Smooth muscle cell (in vitro differentiated cells): Measurements from ENCODE around the gene BPIFB3. TPM values are rescaled to one million over a fixed set of nuclear protein-coding genes. Genes with fewer than 3 reads are reported as not detected.
"Not testable (repeated sequence)": the region's sequence is repeated elsewhere in the genome, so short reads cannot be mapped to it uniquely, and the experiment has no call there.

ENCODE experiments used
- DNase-seq: peaks from one replicate; lab custom pipeline; 2025; ENCODE audit not compliant: unreplicated experiment; lab: John Stamatoyannopoulos, UW
- H2AFZ ChIP-seq: fragments of 200-600 bp; sonication (generic); 2 replicates; pipeline ENCODE4 v1.6.0; 2016; ENCODE audit warnings: antibody characterized with exemption, low read depth, mild to moderate bottlenecking
- H3F3A ChIP-seq: fragments of 200-600 bp; sonication (generic); 2 replicates; pipeline ENCODE4 v1.6.0; 2017; ENCODE audit warnings: antibody characterized with exemption, low read depth
- H3K27ac ChIP-seq: fragments of 200-600 bp; sonication (generic); 2 replicates; pipeline ENCODE4 v1.5.1; 2016; ENCODE audit warnings: low read depth, mild to moderate bottlenecking
- H3K27me3 ChIP-seq: fragments of 200-600 bp; sonication (generic); 2 replicates; pipeline ENCODE4 v1.6.1; 2016; ENCODE audit warnings: low read depth, mild to moderate bottlenecking
- H3K36me3 ChIP-seq: fragments of 200-600 bp; sonication (generic); 2 replicates; pipeline ENCODE4 v1.5.1; 2016; ENCODE audit warnings: low read depth
- H3K4me1 ChIP-seq: fragments of 200-600 bp; sonication (generic); 2 replicates; pipeline ENCODE4 v1.5.1; 2016; ENCODE audit warnings: low read depth
- H3K4me2 ChIP-seq: fragments of 200-600 bp; sonication (generic); 2 replicates; pipeline ENCODE4 v1.6.0; 2016; ENCODE audit warnings: mild to moderate bottlenecking
- H3K4me3 ChIP-seq: fragments of 200-600 bp; sonication (generic); 2 replicates; pipeline ENCODE4 v1.5.1; 2016; ENCODE audit warnings: mild to moderate bottlenecking
- H3K79me2 ChIP-seq: fragments of 200-600 bp; sonication (generic); 2 replicates; pipeline ENCODE4 v1.6.0; 2016; ENCODE audit warnings: low read depth, mild to moderate bottlenecking
- H3K9ac ChIP-seq: fragments of 200-600 bp; sonication (generic); 2 replicates; pipeline ENCODE4 v1.6.0; 2016; ENCODE audit warnings: low read depth
- H3K9me3 ChIP-seq: fragments of 200-600 bp; sonication (generic); replicated peaks from 2 replicates; pipeline ENCODE4 v1.5.1; 2016; ENCODE audit warnings: low read depth
- H4K20me1 ChIP-seq: fragments of 200-600 bp; sonication (generic); 2 replicates; pipeline ENCODE4 v1.6.0; 2016; ENCODE audit warnings: low read depth
- CTCF ChIP-seq: fragments of 200-600 bp; sonication (generic); IDR thresholded peaks from 2 replicates; pipeline ENCODE4 v1.5.1; 2017; ENCODE audit warnings: borderline replicate concordance, mild to moderate bottlenecking, antibody characterized with exemption; ENCODE audit not compliant: insufficient read depth, poor library complexity, severe bottlenecking
- WGBS: methylation state at CpG from one replicate; pipeline ENCODE4 v1.1.7; 2016; ENCODE audit warnings: low lambda C conversion rate; 5-methylcytosine and 5-hydroxymethylcytosine counted together
- polyA plus RNA-seq: library from polyadenylated mRNA; unstranded; fragments of >200 nt; fragmentation: Nextera tagmentation; extraction: Ambion mirVana; gene quantifications from 2 replicates; pipeline ENCODE4 v1.2.1, GENCODE V29; 2016
- total RNA-seq: library from RNA; depleted of rRNA; stranded (reverse); fragments of >200 nt; gene quantifications from 2 replicates; pipeline ENCODE4 v1.2.3, GENCODE V29; 2014

BPIFB3 gene
- total and polyA plus RNA-seq, 2 experiments from 2014 or later = not detected

DNA sequence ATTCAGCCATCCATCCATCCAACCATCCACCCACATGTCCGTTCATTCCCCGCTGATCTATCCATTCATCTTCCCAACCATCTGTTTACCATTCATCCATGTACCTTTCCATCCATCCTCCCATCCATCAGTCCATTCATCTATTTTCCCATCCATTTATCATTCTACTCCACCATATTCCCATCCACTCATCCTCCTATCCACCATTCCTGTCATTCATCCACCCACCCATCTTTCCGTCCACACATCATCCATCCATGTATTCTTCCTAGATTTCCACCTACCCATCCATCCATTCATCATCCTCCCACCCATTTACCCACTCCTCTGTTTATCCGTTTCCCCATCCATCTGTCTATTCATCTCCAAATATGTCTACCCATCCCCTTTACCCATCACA, 15.5 kb upstream of the BPIFB3 start:
- Histone ChIP-seq H3K4me3 (no peak overlapping the region), H3K4me2 (no peak overlapping the region), H3K36me3 (no peaks in the 10 kb centered on the region), H4K20me1 (no peaks in the 10 kb centered on the region), H3F3A (no peaks in the 10 kb centered on the region), H2AFZ (no peak overlapping the region), H3K79me2 (no peaks in the 10 kb centered on the region), H3K9me3 (no peaks in the 10 kb centered on the region), H3K27me3 (peaks cover 9% of the 10 kb centered on the region), H3K4me1 (no peaks in the 10 kb centered on the region), H3K9ac (no peak overlapping the region), H3K27ac (no peak overlapping the region)
- no peak for DNase-seq
- no peak for TF ChIP-seq CTCF
- 89% methylated on average over 4 of the region's 4 CpGs for WGBS

DNA sequence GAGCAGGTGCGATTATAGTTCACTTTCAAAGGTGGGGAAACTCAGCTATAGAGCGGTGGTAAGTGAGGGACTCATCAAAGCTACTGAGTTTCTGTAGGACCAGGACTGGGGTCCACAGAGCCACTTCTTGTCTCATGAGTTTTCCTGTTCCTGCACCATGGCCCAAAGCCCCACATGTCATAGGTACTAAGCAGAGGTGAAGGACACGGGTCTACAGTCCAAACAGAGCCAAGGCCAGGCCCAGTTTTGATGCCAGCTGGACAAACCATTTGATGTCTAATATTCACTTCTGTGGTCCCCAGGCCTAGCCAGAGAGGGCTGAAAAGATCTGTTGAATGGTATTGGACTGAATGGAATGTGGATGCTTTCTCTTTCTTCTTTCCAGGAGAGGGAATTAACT, 11.3 kb upstream of the BPIFB3 start:
- Histone ChIP-seq H3K9me3 (no peaks in the 10 kb centered on the region), H4K20me1 (no peaks in the 10 kb centered on the region), H3K79me2 (no peaks in the 10 kb centered on the region), H3K4me1 (no peaks in the 10 kb centered on the region), H3F3A (no peaks in the 10 kb centered on the region), H3K4me3 (no peak overlapping the region), H3K27ac (no peak overlapping the region), H2AFZ (no peak overlapping the region), H3K9ac (no peak overlapping the region), H3K27me3 (peaks cover under 1% of the 10 kb centered on the region), H3K36me3 (no peaks in the 10 kb centered on the region), H3K4me2 (no peak overlapping the region)
- 94% methylated on average over 3 of the region's 3 CpGs for WGBS
- no peak for DNase-seq
- no peak for TF ChIP-seq CTCF

GRCh38 chr20:33042983-33043730, 10.5 kb upstream of the BPIFB3 start:
- Histone ChIP-seq H3K9me3 (no peaks in the 10 kb centered on the region), H3K27me3 (no peaks in the 10 kb centered on the region), H3K4me3 (no peak overlapping the region), H3F3A (no peaks in the 10 kb centered on the region), H3K4me1 (no peaks in the 10 kb centered on the region), H4K20me1 (no peaks in the 10 kb centered on the region), H3K36me3 (no peaks in the 10 kb centered on the region), H3K27ac (no peak overlapping the region), H3K9ac (no peak overlapping the region), H3K4me2 (no peak overlapping the region), H3K79me2 (no peaks in the 10 kb centered on the region), H2AFZ (no peak overlapping the region)
- no peak for DNase-seq
- 84% methylated on average over 2 of the region's 2 CpGs for WGBS
- no peak for TF ChIP-seq CTCF

DNA sequence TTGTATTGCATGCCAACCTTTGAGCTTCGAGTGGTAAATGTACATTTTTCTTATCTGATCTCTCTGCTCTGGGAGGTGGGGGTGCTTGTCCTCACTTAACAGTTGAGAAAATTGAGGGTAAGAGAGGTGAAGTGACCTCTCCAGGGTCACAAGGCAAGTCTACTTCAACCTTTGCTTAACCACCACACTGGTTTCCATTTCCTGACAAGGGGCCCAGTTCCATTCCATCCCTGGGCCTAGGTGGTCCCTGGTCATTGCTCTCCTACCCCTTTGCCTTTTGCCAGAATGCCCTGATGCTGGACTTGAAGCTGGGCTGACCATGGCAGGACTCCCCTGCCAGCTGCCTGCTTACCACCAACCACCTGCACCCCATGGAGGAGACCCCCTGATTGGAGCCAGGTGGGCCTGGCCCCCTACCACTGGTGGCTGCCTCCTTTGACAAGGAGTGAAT, 9.9 kb upstream of the BPIFB3 start:
- WGBS = 65% methylated on average over 1 of the region's 1 CpG
- Histone ChIP-seq H3F3A (no peaks in the 10 kb centered on the region), H3K4me1 (no peaks in the 10 kb centered on the region), H3K27ac (no peak overlapping the region), H3K36me3 (no peaks in the 10 kb centered on the region), H2AFZ (no peak overlapping the region), H3K9me3 (no peaks in the 10 kb centered on the region), H3K4me3 (no peak overlapping the region), H3K4me2 (no peak overlapping the region), H3K79me2 (no peaks in the 10 kb centered on the region), H4K20me1 (no peaks in the 10 kb centered on the region), H3K9ac (no peak overlapping the region), H3K27me3 (no peaks in the 10 kb centered on the region)
- no peak for DNase-seq
- no peak for TF ChIP-seq CTCF

GRCh38 chr20:33045129-33045721, 8.5 kb upstream of the BPIFB3 start:
- H3K9me3 ChIP-seq, H2AFZ ChIP-seq, H3K9ac ChIP-seq, H4K20me1 ChIP-seq, H3K36me3 ChIP-seq, H3K27me3 ChIP-seq, H3K4me1 ChIP-seq, DNase-seq, H3K4me2 ChIP-seq, H3K27ac ChIP-seq, H3K4me3 ChIP-seq, H3K79me2 ChIP-seq, H3F3A ChIP-seq: not testable (repeated sequence)
- 82% methylated on average over 15 of the region's 15 CpGs for WGBS
